Activated B cell treated with CpG ODN at 0.5 μM for 24 hours (primary cell): Measurements from ENCODE around the gene TMPO. TPM values are rescaled to one million over a fixed set of nuclear protein-coding genes. Genes with fewer than 3 reads are reported as not detected.

Experiments used
- ATAC-seq: fragments of 200-7000 bp; cut with Tn5 transposase; one replicate; pipeline ENCODE4 v1.10.0; 2021; ENCODE audit warnings: low read depth, mild to moderate bottlenecking, moderate library complexity
- CTCF ChIA-PET: fragments of 350-600 bp; sonication (Branson Sonifier 250); formaldehyde crosslinking; loops from one replicate; lab custom pipeline; 2021; ENCODE audit warnings: antibody characterized with exemption; lab: Charles Lee
- POLR2A ChIA-PET: fragments of 350-600 bp; sonication (Branson Sonifier 250); formaldehyde crosslinking; loops from one replicate; lab custom pipeline; 2021; ENCODE audit warnings: antibody characterized with exemption; lab: Charles Lee
- DNase-seq: peaks from one replicate; pipeline ENCODE4 v3.0.0; 2022
- H3K27ac Mint-ChIP-seq: one replicate; pipeline ENCODE4 v1.8.0; 2020; ENCODE audit warnings: mixed read lengths
- H3K27me3 Mint-ChIP-seq: one replicate; pipeline ENCODE4 v1.8.0; 2021; ENCODE audit warnings: mixed read lengths
- H3K36me3 Mint-ChIP-seq: one replicate; pipeline ENCODE4 v1.8.0; 2021; ENCODE audit warnings: low read depth, mixed read lengths
- H3K4me1 Mint-ChIP-seq: one replicate; pipeline ENCODE4 v1.8.0; 2021; ENCODE audit warnings: mixed read lengths
- H3K4me3 Mint-ChIP-seq: one replicate; pipeline ENCODE4 v1.8.0; 2020; ENCODE audit warnings: mild to moderate bottlenecking, mixed read lengths
- H3K9me3 Mint-ChIP-seq: one replicate; pipeline ENCODE4 v1.8.0; 2020; ENCODE audit warnings: mixed read lengths
- intact Hi-C: fragments of 100-400 bp; cut with micrococcal nuclease; formaldehyde crosslinking; loops from one replicate; pipeline ENCODE4 v1.15.1; 2024
- total RNA-seq: library from RNA; stranded (reverse); gene quantifications from 2 replicates; pipeline ENCODE4 v1.2.3, GENCODE V29; 2022
- TF ChIP-seq, protein P1 (sequence below): fragments of 200-600 bp; IDR thresholded peaks from one replicate; pipeline ENCODE4 v1.8.0; 2022; ENCODE audit warnings: antibody characterized with exemption, mild to moderate bottlenecking

The TMPO gene
- total RNA-seq, 1 donor from 2014 or later, result 115 TPM

DNA sequence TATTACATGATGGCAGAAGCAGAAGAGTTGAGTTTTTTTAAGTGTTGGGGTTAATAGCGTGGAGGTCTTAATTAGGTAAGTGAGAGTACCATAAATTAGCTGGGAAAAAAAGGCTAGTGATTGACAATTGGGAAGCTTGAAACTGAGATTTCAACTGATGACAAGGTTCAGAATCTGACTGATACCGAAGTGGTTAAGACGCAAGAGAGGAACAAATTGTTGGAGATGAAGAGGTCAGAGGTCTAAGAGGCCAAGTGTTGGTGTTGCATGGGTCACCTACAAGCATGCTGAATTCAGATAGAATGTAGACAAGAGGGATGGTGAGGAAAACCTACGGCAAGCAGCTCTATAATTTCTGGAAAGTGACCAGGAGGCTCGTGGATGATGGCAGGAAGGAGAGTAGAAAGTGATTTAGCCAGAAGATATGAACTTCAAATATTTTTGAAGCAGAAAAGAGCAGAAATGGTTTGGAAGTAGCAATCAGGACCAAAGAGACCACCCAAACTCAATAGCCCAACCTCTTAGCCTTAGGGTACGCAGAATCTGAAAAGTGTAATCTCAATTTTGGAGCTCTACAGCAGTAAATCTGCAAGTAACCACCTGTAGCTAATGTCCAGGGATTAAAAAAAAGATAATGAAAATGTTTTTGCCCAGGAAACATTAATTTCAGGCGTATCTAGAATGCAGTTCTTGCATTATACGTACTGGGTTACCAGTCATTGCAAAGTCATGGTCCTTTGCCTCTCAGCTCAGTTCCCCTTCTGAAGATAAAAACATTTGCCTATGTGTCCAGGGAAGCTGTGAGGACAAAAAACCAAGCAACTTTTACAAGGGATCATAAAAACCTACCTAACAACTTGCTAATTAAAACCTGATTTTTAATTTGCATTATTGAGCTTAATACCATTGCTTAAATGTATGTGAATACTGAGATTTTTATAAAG lies 1.7 kb upstream of the TMPO start:
- CTCF ChIA-PET, result interaction anchor here (0.7 to 5.4 kb wide), 2 partner anchors 21 to 53 kb away, joined by 3 to 101 read pairs; no protein-coding TSS in a partner anchor
- TF ChIP-seq, protein P1, sequence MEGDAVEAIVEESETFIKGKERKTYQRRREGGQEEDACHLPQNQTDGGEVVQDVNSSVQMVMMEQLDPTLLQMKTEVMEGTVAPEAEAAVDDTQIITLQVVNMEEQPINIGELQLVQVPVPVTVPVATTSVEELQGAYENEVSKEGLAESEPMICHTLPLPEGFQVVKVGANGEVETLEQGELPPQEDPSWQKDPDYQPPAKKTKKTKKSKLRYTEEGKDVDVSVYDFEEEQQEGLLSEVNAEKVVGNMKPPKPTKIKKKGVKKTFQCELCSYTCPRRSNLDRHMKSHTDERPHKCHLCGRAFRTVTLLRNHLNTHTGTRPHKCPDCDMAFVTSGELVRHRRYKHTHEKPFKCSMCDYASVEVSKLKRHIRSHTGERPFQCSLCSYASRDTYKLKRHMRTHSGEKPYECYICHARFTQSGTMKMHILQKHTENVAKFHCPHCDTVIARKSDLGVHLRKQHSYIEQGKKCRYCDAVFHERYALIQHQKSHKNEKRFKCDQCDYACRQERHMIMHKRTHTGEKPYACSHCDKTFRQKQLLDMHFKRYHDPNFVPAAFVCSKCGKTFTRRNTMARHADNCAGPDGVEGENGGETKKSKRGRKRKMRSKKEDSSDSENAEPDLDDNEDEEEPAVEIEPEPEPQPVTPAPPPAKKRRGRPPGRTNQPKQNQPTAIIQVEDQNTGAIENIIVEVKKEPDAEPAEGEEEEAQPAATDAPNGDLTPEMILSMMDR, result no peak
- no peak for DNase-seq
- ATAC-seq, result no peak
- intact Hi-C loops, result loop anchor here (10.0 kb wide), 1 partner anchor 1939 kb away; no protein-coding TSS in a partner anchor
- H3K4me1 Mint-ChIP-seq, result peaks cover 41% of the 10 kb centered on the region
- peak overlapping the region; percentile 97 for H3K27ac Mint-ChIP-seq
- H3K9me3 Mint-ChIP-seq, result no peaks in the 10 kb centered on the region
- peak overlapping the region; percentile 94 for H3K4me3 Mint-ChIP-seq
- POLR2A ChIA-PET, result interaction anchor here (1.1 to 4.5 kb wide), 5 partner anchors 9 to 131 kb away, joined by 5 to 71 read pairs (median 6); partner anchors contain the start of genes APAF1, IKBIP and SLC25A3
- peaks cover 12% of the 10 kb centered on the region for H3K36me3 Mint-ChIP-seq
- no peaks in the 10 kb centered on the region for H3K27me3 Mint-ChIP-seq

DNA sequence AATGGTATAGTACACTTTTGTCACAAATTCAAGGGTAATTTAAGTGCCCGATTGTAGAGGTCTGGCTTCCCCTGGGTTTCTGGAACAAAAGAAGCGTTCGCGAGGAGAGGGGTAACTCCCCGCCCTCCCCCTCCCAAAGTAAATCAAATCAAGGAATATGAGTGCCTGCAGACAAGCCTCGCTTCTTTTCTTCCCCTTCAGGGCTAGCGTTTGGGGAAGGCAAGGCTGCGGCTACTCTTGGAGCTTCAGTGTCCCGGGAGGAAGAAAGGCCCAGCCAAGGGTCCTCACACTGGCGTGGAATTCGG lies 456 bp upstream of the TMPO start:
- ChIA-PET POLR2A (interaction anchor here (1.1 to 4.5 kb wide), 10 partner anchors 8 to 130 kb away, joined by 4 to 71 read pairs (median 9); partner anchors contain the start of genes APAF1, IKBIP and SLC25A3), CTCF (interaction anchor here (0.9 to 5.4 kb wide), 3 partner anchors 12 to 131 kb away, joined by 3 to 101 read pairs (median 5); no protein-coding TSS in a partner anchor)
- no peak for DNase-seq
- no peaks in the 10 kb centered on the region for H3K9me3 Mint-ChIP-seq
- no peak for ATAC-seq
- intact Hi-C loops, result loop anchor here (1.0 to 10.0 kb wide), 3 partner anchors 12 to 1940 kb away; partner anchors contain the start of gene APAF1
- peaks cover 15% of the 10 kb centered on the region for H3K36me3 Mint-ChIP-seq
- peak overlapping the region; percentile 94 for H3K4me3 Mint-ChIP-seq
- TF ChIP-seq, protein P1, result no peak
- no peaks in the 10 kb centered on the region for H3K27me3 Mint-ChIP-seq
- H3K27ac Mint-ChIP-seq, result peak overlapping the region; percentile 97
- peaks cover 50% of the 10 kb centered on the region for H3K4me1 Mint-ChIP-seq

DNA sequence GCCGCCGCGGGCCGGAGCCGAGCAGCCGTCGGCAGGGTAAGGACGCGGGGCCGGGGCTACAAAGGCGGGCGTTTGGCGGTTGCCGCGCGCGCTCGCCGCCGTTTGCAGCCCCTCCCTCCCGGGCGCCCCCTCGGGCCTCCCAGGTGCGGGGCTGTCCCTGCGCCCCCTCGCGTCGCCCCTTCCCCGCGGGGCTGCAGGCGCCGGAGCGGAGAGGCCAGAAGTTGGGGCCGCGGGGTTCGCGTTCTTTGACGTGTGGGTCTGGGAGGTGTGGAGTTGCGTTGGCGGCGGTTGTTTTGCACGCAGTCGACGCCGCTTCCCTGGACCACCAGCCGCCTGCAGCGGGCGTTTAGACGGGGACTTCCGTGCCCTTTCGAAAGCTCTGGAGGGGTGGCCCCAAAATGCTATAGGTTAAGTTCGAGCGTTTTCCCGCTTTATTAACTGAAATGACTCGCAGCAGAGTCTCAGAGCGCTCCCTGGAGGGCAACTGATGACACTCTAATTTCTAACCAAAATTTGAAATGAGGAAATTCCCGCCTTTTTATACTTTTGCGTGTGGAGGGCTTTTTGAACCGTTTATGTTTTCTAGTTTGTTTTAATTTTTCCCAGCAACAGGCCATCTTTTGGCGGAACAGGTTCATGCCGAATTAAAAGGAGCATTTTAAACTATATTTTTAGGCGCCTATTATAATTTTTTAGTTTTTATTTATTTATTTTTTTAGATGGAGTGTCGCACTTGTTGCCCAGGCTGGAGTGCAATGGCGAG lies 902 bp downstream of the TMPO start:
- POLR2A ChIA-PET, result interaction anchor here (1.1 to 4.5 kb wide), 11 partner anchors 10 to 128 kb away, joined by 3 to 71 read pairs (median 8); partner anchors contain the start of genes APAF1, IKBIP and SLC25A3
- peaks cover 60% of the 10 kb centered on the region for H3K4me1 Mint-ChIP-seq
- no peaks in the 10 kb centered on the region for H3K9me3 Mint-ChIP-seq
- ATAC-seq (peak; percentile 63), DNase-seq (peak; percentile 71)
- no peaks in the 10 kb centered on the region for H3K27me3 Mint-ChIP-seq
- intact Hi-C loops, result loop anchor here (1.0 to 10.0 kb wide), 6 partner anchors 17 to 1941 kb away; partner anchors contain the start of gene SLC25A3
- peak overlapping the region; percentile 98 for H3K4me3 Mint-ChIP-seq
- TF ChIP-seq, protein P1, result no peak
- peaks cover 16% of the 10 kb centered on the region for H3K36me3 Mint-ChIP-seq
- peak overlapping the region; percentile 97 for H3K27ac Mint-ChIP-seq
- CTCF ChIA-PET, result interaction anchor here (0.6 to 5.4 kb wide), 8 partner anchors 9 to 91 kb away, joined by 3 to 101 read pairs (median 4); partner anchors contain the start of gene SLC25A3

DNA sequence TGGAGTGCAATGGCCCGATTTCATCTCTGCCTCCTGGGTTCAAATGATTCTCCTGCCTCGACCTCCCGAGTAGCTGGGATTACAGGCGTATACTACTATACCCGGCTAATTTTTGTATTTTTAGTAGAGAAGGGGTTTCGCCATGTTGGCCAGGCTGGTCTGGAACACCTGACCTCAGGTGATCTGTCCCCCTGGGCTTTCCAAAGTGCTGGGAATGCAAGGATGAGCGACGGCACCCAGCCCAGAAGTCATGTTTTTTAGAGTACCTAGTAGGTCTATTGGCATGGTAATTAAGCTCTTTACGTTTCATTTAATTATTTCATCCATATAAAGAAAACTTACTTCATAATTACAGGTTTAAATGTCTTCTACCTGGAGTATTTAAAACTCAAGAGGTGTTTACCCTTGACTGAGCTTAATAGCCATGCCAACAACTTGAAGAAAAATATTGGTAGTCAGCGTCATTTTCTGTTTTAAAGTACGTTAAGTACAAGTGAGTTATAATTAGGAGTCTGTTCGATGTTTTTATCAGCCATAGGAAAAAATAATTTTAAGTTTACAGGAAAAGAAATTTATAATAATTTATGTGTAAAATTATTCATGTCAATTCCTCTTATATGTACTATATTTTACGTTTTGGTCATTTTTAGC lies 4.0 kb downstream of the TMPO start:
- Mint-ChIP-seq H3K9me3 (no peaks in the 10 kb centered on the region), H3K4me1 (peaks cover 64% of the 10 kb centered on the region), H3K27me3 (no peaks in the 10 kb centered on the region), H3K36me3 (peaks cover 27% of the 10 kb centered on the region), H3K27ac (peak overlapping the region; percentile 46), H3K4me3 (peak overlapping the region; percentile 24)
- intact Hi-C loops, result loop anchor here (10.0 kb wide), 1 partner anchor 1945 kb away; no protein-coding TSS in a partner anchor
- ATAC-seq (no peak), DNase-seq (no peak)
- POLR2A ChIA-PET, result interaction anchor here (0.6 to 1.0 kb wide), 3 partner anchors 10 to 1543 kb away, joined by 4 to 5 read pairs (median 5); no protein-coding TSS in a partner anchor
- CTCF ChIA-PET, result interaction anchor here (0.6 to 1.1 kb wide), 2 partner anchors 26 to 29 kb away, joined by 3 to 4 read pairs; no protein-coding TSS in a partner anchor
- TF ChIP-seq, protein P1, result no peak
